ENCODE measurements around the gene CTSZ. TPM values are rescaled to one million over a fixed set of nuclear protein-coding genes. Genes with fewer than 3 reads are reported as not detected.

The CTSZ gene
- total RNA-seq, 4 donors from 2014 or later: 22.3 to 89.7 (median 57.2) TPM

DNA sequence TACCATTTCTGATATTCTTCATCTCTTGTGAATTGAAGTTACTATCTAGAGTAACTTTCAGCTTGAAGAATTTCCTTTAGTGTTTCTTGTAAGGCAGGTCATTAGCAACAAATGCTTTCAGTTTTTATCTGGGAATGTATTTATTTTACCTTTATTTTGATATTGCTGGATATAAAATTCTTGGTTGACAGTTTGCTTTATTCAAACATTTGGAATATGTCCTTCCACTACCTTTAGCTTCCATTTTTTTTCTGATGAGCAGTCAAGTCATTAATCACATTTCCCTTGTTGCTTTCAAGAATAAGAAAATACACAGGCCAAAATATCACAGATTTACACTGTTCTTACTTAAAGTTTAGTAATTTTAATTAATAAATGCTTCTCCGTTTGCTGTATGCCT lies 31.7 kb downstream of the CTSZ start:
- no peak for DNase-seq
- H3K27ac ChIP-seq: no peak overlapping the region
- 86 to 93% methylated on average over 1 of the region's 1 CpG for WGBS, 2 donors
- H3K27me3 ChIP-seq: no peaks in the 10 kb centered on the region
- TF ChIP-seq, protein P1, sequence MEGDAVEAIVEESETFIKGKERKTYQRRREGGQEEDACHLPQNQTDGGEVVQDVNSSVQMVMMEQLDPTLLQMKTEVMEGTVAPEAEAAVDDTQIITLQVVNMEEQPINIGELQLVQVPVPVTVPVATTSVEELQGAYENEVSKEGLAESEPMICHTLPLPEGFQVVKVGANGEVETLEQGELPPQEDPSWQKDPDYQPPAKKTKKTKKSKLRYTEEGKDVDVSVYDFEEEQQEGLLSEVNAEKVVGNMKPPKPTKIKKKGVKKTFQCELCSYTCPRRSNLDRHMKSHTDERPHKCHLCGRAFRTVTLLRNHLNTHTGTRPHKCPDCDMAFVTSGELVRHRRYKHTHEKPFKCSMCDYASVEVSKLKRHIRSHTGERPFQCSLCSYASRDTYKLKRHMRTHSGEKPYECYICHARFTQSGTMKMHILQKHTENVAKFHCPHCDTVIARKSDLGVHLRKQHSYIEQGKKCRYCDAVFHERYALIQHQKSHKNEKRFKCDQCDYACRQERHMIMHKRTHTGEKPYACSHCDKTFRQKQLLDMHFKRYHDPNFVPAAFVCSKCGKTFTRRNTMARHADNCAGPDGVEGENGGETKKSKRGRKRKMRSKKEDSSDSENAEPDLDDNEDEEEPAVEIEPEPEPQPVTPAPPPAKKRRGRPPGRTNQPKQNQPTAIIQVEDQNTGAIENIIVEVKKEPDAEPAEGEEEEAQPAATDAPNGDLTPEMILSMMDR (IDR thresholded peaks at IDR 0.05): no peak
- no peak for TF ChIP-seq POLR2A (IDR thresholded peaks at IDR 0.05)
- H3K9me3 ChIP-seq: no peaks in the 10 kb centered on the region
- H3K36me3 ChIP-seq: no peaks in the 10 kb centered on the region
- peaks cover 0 to under 1% (median 0%) of the 10 kb centered on the region in 3 donors for H3K4me1 ChIP-seq
- H3K4me3 ChIP-seq: no peak overlapping the region
- intact Hi-C loops (cut with DNase I): no loop called here

DNA sequence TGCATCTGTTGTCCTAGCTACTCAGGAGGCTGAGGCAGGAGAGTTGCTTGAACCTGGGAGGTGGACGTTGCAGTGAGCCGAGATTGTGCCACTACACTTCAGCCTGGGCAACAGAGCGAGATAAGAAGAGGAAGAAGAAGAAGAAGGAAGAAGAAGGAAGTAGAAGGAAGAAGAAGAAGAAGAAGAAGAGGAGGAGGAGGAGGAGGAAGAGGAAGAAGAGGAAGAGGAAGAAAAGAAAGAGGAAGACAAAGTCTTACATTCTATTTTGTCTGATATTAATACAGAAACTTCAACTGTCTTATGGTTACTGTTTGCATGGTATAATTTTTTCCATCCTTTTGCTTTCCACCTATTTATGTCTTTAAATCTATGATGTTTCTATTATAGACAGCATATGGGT lies 33.2 kb downstream of the CTSZ start:
- Histone ChIP-seq H3K27me3 (no peaks in the 10 kb centered on the region), H3K4me3 (no peak overlapping the region), H3K4me1 (no peaks in the 10 kb centered on the region), H3K9me3 (peaks cover 0 to 5% (median 0%) of the 10 kb centered on the region in 3 donors), H3K36me3 (no peaks in the 10 kb centered on the region), H3K27ac (no peak overlapping the region)
- TF ChIP-seq, protein P1 (IDR thresholded peaks at IDR 0.05): no peak
- no peak for TF ChIP-seq POLR2A (IDR thresholded peaks at IDR 0.05)
- no peak for DNase-seq
- intact Hi-C loops (cut with DNase I): no loop called here
- 69 to 78% methylated on average over 3 of the region's 3 CpGs for WGBS, 2 donors

DNA sequence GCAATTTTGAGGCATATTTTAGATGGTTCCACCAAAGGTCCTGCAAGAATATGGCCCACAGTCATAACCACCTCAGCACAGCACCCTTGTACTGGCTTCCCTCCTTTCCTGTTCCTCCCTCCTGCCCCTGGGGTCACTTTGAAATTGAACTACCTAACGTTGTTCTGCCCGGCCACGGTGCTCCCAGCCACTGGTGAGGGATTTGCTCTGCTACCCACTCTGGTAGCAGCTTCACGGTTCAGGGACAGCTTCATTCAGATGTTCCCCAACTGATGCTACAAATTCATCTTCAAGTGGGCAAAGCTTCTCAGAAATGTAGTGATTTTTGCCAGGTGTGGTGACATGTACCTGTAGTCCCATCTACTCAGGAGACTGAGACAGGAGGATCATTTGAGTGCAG lies 33.9 kb downstream of the CTSZ start:
- no peaks in the 10 kb centered on the region for H3K4me1 ChIP-seq
- intact Hi-C loops (cut with DNase I): no loop called here
- no peak for TF ChIP-seq POLR2A (IDR thresholded peaks at IDR 0.05)
- TF ChIP-seq, protein P1 (IDR thresholded peaks at IDR 0.05): no peak
- no peak for DNase-seq
- WGBS, 2 donors: 80 to 82% methylated on average over 4 of the region's 4 CpGs
- H3K36me3 ChIP-seq: no peaks in the 10 kb centered on the region
- no peaks in the 10 kb centered on the region for H3K27me3 ChIP-seq
- no peak overlapping the region for H3K27ac ChIP-seq
- H3K9me3 ChIP-seq: peaks cover 0 to 5% (median 0%) of the 10 kb centered on the region in 3 donors
- H3K4me3 ChIP-seq: no peak overlapping the region

DNA sequence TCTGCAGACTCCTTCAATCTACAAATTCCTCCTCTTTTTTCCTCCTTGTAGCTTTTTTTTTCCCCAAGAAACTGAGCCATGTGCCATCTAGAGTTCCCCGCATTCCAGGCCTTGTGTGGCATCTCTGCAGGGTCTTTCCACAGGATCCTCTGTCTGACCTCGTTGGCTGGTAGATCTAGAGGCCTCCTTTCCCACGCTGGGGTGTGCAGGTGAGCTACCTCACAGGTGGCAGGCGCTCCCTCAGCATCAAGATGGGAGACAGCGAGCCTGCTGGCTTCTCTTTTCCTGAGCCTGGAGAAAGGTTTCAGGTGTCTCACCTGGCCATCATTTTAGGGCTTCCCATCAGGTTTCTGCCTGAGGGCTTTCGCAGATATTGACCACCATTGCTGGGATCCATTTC lies 35.6 kb downstream of the CTSZ start:
- Histone ChIP-seq H3K27ac (no peak overlapping the region), H3K4me3 (no peak overlapping the region), H3K27me3 (peaks cover 0 to 2% (median 0%) of the 10 kb centered on the region in 4 donors), H3K9me3 (peaks cover 0 to 5% (median 0%) of the 10 kb centered on the region in 3 donors), H3K36me3 (no peaks in the 10 kb centered on the region), H3K4me1 (no peaks in the 10 kb centered on the region)
- DNase-seq: no peak
- 75 to 87% methylated on average over 5 to 6 of the region's 6 CpGs for WGBS, 2 donors
- intact Hi-C loops (cut with DNase I): no loop called here
- TF ChIP-seq POLR2A (IDR thresholded peaks at IDR 0.05): no peak
- TF ChIP-seq, protein P1 (IDR thresholded peaks at IDR 0.05): no peak

DNA sequence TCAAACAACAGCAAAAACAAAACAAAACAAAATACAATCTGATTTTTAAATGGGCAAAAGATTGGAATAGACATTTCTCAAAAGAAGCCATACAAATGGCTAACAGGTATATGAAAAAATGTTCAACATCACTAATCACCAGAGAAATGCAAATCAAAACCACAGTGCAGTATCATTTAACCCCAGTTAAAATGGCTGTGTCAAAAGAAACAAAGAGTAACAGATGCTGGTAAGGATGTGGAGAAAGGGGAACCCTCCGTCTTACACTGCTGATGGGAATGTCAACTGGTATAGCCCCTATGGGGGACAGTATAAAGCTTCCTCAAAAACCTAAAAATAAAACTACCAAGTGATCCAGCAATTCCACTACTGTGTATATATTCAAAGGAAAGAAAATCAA lies 36.9 kb downstream of the CTSZ start:
- no peaks in the 10 kb centered on the region for H3K36me3 ChIP-seq
- DNase-seq: no peak
- 54 to 87% methylated on average over 1 of the region's 1 CpG for WGBS, 2 donors

More for the DNA sequence above, 36.9 kb downstream of the CTSZ start:
- intact Hi-C loops (cut with DNase I): no loop called here
- TF ChIP-seq POLR2A (IDR thresholded peaks at IDR 0.05): no peak
- TF ChIP-seq, protein P1 (IDR thresholded peaks at IDR 0.05): no peak
- no peak overlapping the region for H3K4me3 ChIP-seq
- no peak overlapping the region for H3K27ac ChIP-seq
- no peaks in the 10 kb centered on the region for H3K4me1 ChIP-seq
- H3K27me3 ChIP-seq: peaks cover 0 to 8% (median 0%) of the 10 kb centered on the region in 4 donors
- peaks cover 0 to 5% (median 0%) of the 10 kb centered on the region in 3 donors for H3K9me3 ChIP-seq
